NCI-H510A treated with DMSO at 0.1 percent for 48 hours (cell line): Measurements from ENCODE around the gene SLC25A27.
"Not testable (repeated sequence)": the region's sequence is repeated elsewhere in the genome, so short reads cannot be mapped to it uniquely, and the experiment has no call there.

Experiments
- DNase-seq: peaks from one replicate; lab custom pipeline; 2025; lab: John Stamatoyannopoulos, UW

The SLC25A27 gene

DNA sequence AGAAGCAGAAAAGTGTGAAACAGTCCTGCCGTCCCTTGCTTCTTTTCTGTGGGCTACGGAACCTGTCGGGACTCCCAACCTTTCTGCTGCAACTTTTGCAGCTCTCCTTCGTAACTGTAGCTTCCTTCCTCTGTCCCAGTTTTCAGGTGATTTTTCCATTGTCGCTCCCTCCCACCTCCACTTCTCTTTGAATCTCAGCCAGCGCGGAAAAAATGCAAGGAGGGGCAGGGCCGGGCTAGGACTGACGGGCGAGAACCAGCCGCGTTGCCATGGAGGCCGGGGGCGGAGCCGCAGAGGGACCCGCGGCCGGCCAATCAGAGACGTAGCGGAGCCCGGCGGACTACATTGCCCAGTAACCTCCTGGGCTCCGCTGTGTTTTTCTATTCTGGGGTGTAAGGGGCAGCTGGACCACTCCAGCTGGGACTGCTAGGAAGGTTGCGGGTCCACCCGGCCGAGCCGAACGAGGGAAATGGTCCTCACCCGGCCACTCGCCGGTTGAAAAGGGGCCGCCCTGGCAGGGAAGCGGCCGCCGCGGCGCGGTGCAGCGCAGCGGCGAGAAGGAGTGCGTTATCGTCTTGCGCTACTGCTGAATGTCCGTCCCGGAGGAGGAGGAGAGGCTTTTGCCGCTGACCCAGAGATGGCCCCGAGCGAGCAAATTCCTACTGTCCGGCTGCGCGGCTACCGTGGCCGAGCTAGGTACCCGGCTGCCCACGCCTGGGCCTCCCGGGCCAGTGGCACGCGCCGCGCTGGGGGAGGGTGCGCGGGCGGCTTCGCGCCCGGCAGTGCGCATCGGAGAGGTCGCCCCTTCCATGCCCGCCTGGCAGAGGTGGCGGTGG is at the start of gene SLC25A27, which contains the start of gene CYP39A1:
Gene SLC25A27, plus strand, starts transcription at position 373 of the 836 bp plus-strand sequence. Its CDS starts 218 bp downstream, at position 591.
Gene CYP39A1, minus strand, starts transcription at position 216 of the 836 bp plus-strand sequence. CDS start 236 bp downstream, outside the sequence.
- DNase-seq = peak; percentile 97

DNA sequence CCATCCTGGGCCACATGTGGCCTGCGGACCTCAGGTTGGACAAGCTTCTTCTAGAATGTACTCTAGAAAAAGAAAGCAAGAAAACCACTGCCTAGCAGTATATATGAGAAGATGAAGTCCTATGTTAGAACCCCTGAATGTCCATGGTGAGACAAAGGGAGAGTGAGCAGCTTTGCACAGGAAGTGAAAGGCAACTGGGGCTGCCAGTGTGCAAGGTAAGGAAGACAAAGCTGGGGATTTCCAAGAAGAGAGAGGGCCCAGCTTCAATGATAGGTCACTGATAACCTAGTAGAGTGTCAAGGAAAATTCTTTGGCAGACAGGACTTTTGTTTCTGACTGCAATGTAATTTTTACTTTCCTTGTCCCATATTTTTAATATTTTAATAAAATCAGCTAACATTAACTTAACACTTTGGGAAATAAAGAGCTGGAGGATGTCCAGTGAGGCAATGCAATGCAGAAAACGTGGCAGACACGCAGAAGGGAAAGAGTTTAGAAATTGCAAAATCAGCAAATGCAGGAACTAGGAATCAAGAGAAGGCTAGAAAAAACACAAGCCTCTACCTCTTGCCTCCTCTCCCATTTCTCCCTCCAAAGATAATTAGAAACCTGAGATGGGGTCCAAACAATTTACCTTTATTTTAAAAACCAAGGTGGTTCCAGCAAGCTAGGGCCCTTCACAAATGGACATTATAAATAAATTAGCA is 47.5 kb upstream of the SLC25A27 start:
- no peak for DNase-seq

DNA sequence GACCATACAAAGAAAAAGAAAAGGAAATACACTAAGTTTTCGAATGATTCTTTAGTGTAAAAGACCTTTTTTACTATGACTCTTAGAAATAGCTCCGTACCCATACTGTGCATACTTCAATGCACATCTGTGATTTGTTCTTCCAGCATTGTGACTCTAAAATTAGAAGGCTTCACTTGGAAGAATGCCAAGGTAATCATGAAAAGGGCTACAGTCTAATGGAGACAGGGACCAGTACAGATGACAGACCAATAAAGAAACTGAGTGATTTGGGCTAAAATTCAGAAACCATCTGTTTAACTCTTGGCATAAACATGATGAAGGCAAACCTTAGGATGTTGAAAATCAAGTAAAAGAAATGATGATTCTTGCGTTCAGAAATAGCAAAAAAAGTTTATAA is 46.4 kb upstream of the SLC25A27 start:
- peak; percentile 25 for DNase-seq

GRCh38 chr6:46610862-46611553 is 41.8 kb upstream of the SLC25A27 start:
- DNase-seq = peak; percentile 49

DNA sequence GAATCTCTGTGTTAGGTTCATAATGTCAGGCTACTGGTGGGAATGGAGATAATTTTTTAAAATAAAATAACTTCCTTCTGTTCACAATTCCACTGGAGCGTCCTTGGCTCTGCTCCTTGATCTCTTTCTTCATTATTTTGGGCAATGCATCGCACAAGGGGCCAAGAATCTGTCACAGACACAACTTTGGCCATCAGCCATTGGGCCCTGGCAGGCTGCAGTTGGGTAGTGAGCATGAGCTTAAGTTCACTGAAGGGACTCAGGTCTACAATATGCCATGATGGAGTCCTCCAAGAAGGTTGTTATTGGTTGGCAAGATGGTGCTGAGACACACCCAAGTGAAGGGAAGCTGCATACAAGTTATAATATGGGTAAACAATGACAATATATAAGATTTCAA is 40.1 kb upstream of the SLC25A27 start:
- no peak for DNase-seq

DNA sequence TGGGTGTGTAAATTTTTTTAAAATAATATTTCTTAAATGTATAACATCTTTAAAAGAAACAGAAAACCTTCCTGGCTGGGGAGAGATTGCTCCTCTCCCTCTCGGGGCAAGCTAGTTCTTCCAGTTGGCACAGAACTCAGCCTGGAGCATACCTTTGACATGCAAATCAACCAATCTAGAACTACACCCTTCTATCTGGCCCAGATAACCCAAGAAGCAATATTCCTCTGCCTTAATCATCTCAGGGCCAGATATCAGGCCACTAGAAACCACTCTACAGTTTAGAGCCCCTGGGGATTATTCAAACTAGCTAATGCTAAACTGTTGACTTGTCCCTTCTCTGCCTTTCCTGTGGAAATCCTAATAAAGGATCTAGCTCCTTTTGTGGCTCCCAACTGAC is 34.0 kb upstream of the SLC25A27 start:
- DNase-seq = no peak

GRCh38 chr6:46626228-46626909 is 26.4 kb upstream of the SLC25A27 start:
- peak; percentile 54 for DNase-seq

GRCh38 chr6:46626976-46627375 is 25.8 kb upstream of the SLC25A27 start:
- no peak for DNase-seq

- no peak for DNase-seq
Observed at GRCh38 chr6:46628498-46628897, 24.3 kb upstream of the SLC25A27 start.

GRCh38 chr6:46628976-46629375 is 23.8 kb upstream of the SLC25A27 start:
- DNase-seq = no peak

DNA sequence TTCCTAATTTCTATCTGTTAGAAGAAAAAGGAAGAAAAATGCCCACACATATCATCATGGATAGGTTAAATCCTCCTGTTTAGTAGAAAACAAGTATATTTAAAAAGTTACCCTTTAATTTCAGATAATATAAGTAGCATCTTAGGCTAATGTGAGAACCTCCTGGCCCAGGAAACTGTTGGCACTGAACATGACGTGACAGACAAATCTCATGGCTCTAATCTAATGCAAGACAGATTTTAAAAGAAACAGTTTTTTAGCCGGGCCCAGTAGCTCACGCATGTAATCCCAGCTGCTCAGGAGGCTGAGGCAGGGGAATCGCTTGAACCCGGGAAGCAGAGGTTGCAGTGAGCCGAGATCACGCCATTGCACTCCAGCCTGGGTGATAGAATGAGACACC is 23.1 kb upstream of the SLC25A27 start:
- DNase-seq = no peak

DNA sequence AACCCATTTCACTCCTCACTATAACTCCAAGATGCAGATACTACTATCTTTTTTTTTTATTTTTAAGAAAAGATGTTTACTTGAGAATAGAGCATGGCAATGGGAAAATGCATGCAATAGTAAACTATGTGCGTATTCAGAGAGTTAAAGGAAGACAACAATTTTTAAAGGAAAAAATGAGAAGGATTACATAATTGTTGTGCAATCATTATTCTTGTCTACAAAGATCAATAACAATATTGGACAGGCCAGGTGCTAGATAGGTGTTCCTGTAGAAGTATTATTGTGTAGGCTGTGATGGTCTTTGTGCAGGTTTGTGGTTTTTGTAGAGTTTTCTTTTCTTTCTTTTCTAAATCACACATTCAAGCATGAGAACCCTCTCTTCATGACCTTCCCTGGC is 20.7 kb upstream of the SLC25A27 start:
- no peak for DNase-seq

DNA sequence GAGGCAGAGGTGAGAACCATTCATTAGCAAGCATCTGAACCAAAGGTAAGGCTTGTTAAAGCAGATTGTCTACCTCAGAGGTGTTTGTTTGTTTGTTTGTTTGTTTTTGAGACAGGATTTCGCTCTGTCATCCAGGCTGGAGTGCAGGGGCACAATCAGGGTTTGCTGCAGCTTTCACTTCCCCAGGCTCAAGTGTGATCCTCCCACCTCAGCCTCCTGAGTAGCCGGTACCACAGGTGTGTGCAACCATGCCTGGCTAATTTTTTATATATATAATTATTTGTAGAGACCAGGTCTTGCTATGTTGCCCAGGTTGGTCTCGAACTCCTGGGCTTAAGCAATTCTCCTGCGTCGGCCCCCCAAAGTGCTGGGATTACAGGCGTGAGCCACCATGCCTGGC is 17.3 kb upstream of the SLC25A27 start:
- DNase-seq = no peak

GRCh38 chr6:46637145-46637544 is 15.6 kb upstream of the SLC25A27 start:
- DNase-seq = no peak

DNA sequence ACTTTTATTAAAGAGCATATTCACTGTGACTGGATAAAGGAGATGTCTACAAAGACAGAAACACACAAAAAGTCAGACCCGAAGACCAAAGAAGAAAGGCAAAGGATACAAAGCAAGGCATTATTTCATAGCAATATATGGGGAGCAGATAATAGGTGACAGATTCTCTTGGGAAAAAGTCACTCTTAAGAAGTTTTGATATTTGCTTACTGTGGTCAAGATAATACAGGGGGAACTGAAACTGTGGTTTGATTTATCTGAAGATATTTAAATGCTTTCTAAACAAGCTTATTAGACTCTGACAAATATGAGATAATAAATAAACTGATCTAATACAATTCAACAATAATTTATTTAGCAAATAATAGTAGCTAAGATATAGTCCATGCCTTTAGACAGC is 14.8 kb upstream of the SLC25A27 start:
- no peak for DNase-seq

DNA sequence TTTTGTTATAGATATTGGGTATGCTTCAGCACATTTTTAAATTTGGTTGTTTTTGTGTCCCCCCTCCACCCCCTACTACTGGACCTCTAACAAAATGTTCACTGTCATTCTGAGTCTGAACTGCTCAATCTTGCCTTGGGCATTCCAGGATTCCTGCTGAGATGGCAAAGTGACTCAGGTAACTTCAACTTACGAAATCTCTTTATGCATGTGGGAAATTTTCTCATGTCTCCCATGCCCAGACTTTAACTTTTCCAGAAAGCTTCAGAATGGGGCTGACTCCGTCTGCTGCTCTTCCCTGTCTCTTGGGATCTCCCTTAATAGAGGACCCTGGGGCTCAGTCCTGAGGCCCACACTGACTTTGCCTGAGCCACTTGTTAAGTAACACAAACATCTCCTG is 14.1 kb upstream of the SLC25A27 start:
- DNase-seq = no peak

DNA sequence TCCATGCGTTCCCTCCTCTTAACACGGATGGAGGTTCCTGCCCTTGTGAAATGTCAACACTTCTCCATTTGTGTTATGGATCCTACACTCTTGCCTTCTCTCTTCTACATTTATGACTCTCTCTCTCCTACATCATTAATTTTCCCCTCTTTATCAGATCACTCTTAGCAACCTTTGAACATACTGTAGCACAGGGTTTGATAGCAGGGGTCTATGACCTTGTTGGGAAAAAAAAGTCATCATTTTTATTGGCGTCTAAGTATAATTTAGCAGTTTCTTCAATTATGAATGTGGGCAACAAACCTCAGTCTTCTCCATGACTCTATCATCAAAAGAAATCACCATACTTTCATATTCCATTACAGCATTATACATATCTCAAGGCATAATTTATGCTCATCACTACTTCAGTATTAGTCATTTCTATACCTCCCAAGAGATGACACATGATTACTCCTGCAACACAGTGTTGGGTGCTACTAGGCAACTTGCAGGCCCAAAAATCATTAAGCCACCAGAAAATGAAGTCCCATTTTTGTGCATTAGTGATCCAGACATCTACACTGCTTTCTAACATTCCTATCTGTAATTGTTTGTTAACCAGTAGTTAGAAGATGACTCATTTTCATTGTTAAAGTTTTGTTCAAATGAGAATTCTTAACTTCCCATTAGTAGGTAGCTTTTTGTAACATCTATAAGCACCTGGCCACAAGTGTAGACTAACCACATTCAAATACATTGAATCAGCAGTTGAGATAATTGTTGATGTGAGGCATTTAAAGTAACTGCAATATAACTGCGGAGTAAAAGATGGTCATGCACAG is 9.6 kb upstream of the SLC25A27 start:
- DNase-seq = no peak

- no peak for DNase-seq
Observed at GRCh38 chr6:46645265-46645664, 7.5 kb upstream of the SLC25A27 start.

DNA sequence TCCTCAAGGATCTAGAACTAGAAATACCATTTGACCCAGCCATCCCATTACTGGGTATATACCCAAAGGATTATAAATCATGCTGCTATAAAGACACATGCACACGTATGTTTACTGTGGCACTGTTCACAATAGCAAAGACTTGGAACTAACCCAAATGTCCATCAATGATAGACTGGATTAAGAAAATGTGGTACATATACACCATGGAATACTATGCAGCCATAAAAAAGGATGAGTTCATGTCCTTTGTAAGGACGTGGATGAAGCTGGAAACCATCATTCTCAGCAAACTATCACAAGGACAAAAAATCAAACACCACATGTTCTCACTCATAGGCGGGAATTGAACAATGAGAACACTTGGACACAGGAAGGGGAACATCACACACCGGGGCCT is 4.7 kb upstream of the SLC25A27 start:
- DNase-seq = not testable (repeated sequence)

DNA sequence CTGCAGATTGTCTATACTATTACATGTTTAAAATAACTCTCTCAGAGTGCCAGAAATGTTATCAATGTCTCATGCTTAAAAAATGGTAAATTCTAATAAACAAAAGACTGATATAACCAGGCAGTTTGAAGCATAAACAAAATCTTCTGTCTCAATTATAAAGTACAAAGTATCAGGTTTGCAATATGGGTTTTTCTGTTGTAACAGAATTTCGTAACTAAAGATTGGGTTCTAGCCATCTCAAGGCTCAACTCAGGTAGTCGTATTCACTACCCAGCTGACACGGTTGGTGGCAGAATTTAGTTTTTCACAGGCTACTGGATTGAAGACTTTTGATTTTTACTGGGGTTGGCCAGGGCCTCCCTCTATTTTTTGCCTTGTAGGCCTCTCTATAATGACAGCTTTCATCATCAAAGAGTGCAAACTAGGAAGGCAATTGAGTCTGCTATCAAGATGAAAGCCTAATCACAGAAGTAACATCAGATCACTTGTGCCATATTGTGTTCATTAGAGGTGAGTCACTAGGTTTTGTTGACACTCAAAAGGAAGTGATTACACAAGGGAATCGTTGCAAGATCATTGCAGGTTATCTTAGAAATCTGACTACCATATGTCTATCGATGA is 3.8 kb upstream of the SLC25A27 start:
- peak; percentile 33 for DNase-seq

DNA sequence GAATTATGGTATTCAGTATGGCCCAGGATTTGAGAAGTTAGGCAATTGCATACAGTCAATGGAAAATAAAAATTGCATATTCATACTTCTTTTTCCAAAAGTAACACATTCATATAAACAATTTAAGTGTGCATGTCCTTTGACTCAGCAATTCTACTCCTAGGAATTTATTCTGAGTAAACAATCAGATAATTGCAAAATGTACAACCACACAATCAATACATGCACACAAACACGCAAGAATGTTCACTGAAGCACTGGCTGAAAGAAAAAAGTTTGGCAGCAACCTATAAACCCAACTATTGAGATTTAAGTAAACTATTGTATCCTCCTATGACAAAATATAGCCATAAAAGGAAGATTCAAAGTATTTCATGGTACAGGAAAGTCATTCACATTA is 1.8 kb upstream of the SLC25A27 start:
- DNase-seq = no peak
